Measurements from ENCODE around the gene SEC24A.

The SEC24A gene

DNA sequence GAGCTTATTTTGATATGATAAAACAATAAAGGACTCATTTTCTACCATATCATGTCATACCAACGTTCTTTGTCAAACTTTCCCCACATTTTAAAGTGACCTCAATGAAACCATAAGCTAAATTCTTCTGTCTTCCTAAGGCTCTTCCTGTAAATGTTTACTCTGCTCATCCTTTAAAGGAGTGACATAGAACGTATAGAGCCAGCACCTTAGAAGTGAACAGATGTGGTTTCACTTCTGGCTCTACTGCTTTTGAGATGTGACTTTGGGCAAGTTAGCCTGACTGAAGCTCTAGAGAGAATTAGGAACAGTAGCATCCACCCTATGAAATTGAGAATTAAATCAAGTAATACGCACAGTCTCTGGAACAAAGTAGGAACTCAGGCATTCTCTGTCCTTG, 40.0 kb upstream of the SEC24A start:
- no peak overlapping the region for H3K4me3 ChIP-seq (ENCODE audit: low read depth, low read length)
- CTCF ChIA-PET: interaction anchor here (0.9 to 2.4 kb wide), 5 partner anchors 12 to 305 kb away, joined by 3 to 7 read pairs (median 4); no protein-coding TSS in a partner anchor
- POLR2A ChIA-PET: interaction anchor here (0.8 kb wide), 1 partner anchor 12 kb away, joined by 3 read pairs; no protein-coding TSS in a partner anchor
- TF ChIP-seq, protein P1, sequence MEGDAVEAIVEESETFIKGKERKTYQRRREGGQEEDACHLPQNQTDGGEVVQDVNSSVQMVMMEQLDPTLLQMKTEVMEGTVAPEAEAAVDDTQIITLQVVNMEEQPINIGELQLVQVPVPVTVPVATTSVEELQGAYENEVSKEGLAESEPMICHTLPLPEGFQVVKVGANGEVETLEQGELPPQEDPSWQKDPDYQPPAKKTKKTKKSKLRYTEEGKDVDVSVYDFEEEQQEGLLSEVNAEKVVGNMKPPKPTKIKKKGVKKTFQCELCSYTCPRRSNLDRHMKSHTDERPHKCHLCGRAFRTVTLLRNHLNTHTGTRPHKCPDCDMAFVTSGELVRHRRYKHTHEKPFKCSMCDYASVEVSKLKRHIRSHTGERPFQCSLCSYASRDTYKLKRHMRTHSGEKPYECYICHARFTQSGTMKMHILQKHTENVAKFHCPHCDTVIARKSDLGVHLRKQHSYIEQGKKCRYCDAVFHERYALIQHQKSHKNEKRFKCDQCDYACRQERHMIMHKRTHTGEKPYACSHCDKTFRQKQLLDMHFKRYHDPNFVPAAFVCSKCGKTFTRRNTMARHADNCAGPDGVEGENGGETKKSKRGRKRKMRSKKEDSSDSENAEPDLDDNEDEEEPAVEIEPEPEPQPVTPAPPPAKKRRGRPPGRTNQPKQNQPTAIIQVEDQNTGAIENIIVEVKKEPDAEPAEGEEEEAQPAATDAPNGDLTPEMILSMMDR (IDR thresholded peaks at IDR 0.05; ENCODE audit: insufficient read depth, low read length, missing control alignments): no peak
- no peak for DNase-seq (ENCODE audit: low read depth, low spot score)

DNA sequence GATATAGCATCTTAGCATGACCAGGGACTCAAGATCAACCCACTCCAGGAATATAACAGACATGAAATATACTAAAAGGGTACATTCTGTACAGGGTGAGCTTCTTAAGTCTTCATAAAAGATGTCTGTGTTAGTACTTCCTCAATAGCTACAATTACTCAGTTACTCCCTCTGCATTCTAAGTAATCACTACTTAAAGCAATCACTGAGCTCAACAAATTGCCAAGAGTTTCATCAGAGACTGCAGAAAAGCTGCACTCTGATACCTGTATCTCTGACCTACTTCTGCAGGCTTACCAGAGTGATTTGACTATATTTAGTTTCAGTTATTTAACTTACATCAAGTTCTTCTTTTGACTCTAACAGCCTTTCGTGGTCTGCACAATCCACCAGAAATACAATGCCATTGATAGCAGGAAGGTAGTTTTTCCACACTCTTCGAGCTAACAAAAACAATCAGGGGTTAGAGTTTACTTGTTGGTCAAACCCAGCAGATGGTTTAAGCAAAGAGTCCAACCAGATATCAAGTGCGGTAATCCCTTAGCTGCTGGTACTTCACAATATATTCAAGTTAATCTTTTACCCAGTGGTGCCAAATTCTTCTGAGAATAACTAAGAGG, 39.2 kb upstream of the SEC24A start:
- TF ChIP-seq, protein P1 (IDR thresholded peaks at IDR 0.05; ENCODE audit: insufficient read depth, low read length, missing control alignments): no peak
- POLR2A ChIA-PET: interaction anchor here (0.8 kb wide), 1 partner anchor 11 kb away, joined by 3 read pairs; no protein-coding TSS in a partner anchor
- DNase-seq (ENCODE audit: low read depth, low spot score): no peak
- no peak overlapping the region for H3K4me3 ChIP-seq (ENCODE audit: low read depth, low read length)
- CTCF ChIA-PET: interaction anchor here (0.9 to 2.4 kb wide), 4 partner anchors 11 to 306 kb away, joined by 3 to 8 read pairs (median 6); no protein-coding TSS in a partner anchor

- TF ChIP-seq, protein P1 (IDR thresholded peaks at IDR 0.05; ENCODE audit: insufficient read depth, low read length, missing control alignments): no peak
- DNase-seq (ENCODE audit: low read depth, low spot score): no peak
- CTCF ChIA-PET: interaction anchor here (1.9 kb wide), 1 partner anchor 32 kb away, joined by 8 read pairs; no protein-coding TSS in a partner anchor
- POLR2A ChIA-PET: no interaction called here
- H3K4me3 ChIP-seq (ENCODE audit: low read depth, low read length): no peak overlapping the region
These were observed 37.9 kb upstream of the SEC24A start for GRCh38 chr5:134610725-134611124.

GRCh38 chr5:134611515-134611914, 37.1 kb upstream of the SEC24A start:
- CTCF ChIA-PET: no interaction called here
- TF ChIP-seq, protein P1 (IDR thresholded peaks at IDR 0.05; ENCODE audit: insufficient read depth, low read length, missing control alignments): no peak
- no peak for DNase-seq (ENCODE audit: low read depth, low spot score)
- no peak overlapping the region for H3K4me3 ChIP-seq (ENCODE audit: low read depth, low read length)
- POLR2A ChIA-PET: no interaction called here

GRCh38 chr5:134614450-134615085, 34.0 kb upstream of the SEC24A start:
- ChIA-PET POLR2A (no interaction called here), CTCF (interaction anchor here (0.6 to 1.2 kb wide), 2 partner anchors 12 to 30 kb away, joined by 3 read pairs; no protein-coding TSS in a partner anchor)
- TF ChIP-seq, protein P1 (IDR thresholded peaks at IDR 0.05; ENCODE audit: insufficient read depth, low read length, missing control alignments): no peak

DNA sequence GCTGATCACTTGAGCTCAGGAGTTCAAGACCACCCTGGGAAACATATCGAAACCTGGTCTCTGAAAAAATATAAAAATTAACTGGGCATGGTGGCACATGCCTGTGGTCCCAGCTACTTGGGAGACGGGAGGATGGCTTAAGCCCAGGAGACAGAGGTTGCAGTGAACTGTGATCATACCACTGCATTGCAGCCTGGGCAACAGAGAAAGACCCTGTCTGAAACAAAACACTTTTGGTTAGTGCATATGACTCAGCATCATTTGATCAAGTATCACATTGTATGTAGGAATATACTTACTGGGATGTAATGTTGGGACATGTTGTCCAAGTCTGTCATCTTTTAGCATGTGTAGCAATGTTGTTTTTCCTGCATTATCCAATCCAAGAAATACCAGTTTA, 28.0 kb upstream of the SEC24A start:
- CTCF ChIA-PET: interaction anchor here (1.3 kb wide), 1 partner anchor 12 kb away, joined by 7 read pairs; no protein-coding TSS in a partner anchor
- POLR2A ChIA-PET: interaction anchor here (0.5 to 1.0 kb wide), 3 partner anchors 12 to 27 kb away, joined by 3 to 5 read pairs (median 3); no protein-coding TSS in a partner anchor
- TF ChIP-seq, protein P1 (IDR thresholded peaks at IDR 0.05; ENCODE audit: insufficient read depth, low read length, missing control alignments): no peak
- DNase-seq (ENCODE audit: low read depth, low spot score): no peak
- H3K4me3 ChIP-seq (ENCODE audit: low read depth, low read length): no peak overlapping the region

More at GRCh38 chr5:134614450-134615085, 34.0 kb upstream of the SEC24A start:
- no peak overlapping the region for H3K4me3 ChIP-seq (ENCODE audit: low read depth, low read length)
- no peak for DNase-seq (ENCODE audit: low read depth, low spot score)

All from AG04449 (cell line).